ENCODE data around the gene RTP3. TPM values are rescaled to one million over a fixed set of nuclear protein-coding genes. Genes with fewer than 3 reads are reported as not detected.

The RTP3 gene
- total RNA-seq, 2 experiments from 2014 or later = 0.74 to 1.3 TPM

DNA sequence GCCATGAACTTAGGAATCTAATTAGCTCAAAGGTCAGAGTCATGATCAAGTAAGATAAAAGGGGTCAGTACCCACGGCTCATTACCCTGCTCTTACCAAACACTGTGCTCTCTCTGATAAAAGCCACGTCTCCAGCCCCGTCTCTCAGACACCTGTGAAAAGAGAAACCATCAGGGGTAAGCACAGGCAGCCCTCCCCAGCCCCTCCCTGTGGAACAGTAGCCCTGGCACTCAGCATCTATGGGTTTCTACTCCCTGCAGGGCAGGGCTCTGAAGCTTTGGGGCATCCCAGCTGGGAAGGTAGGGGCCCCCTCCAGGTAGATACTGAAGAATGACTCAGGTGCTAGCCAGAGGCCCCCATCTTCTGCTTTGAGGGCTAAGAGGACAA, 43.6 kb upstream of the RTP3 start:
- no TSS peak for BruUV-seq (replicated peaks)
- intact Hi-C loops (cut with micrococcal nuclease; ENCODE audit: unreplicated experiment) = no loop called here
- no peak overlapping the region for H3K4me3 ChIP-seq (ENCODE audit: low read depth, low read length, poor library complexity, severe bottlenecking)
- H3K9me3 ChIP-seq (ENCODE audit: low read length) = no peaks in the 10 kb centered on the region
- CTCF ChIA-PET (ENCODE audit: unreplicated experiment) = no interaction called here
- H3K4me2 ChIP-seq (ENCODE audit: low read length) = no peak overlapping the region
- H3K4me1 ChIP-seq (ENCODE audit: insufficient read depth, low read length, poor library complexity, severe bottlenecking) = no peaks in the 10 kb centered on the region
- H4K20me1 ChIP-seq (ENCODE audit: insufficient read depth, low read length) = no peaks in the 10 kb centered on the region
- no peak overlapping the region for H3K27ac ChIP-seq (ENCODE audit: low read depth, low read length, poor library complexity, severe bottlenecking)
- POLR2A ChIA-PET = interaction anchor here (0.6 to 0.7 kb wide), 2 partner anchors 37 to 91 kb away, joined by 3 to 4 read pairs; no protein-coding TSS in a partner anchor
- H2AFZ ChIP-seq (ENCODE audit: low read length) = no peak overlapping the region
- no peak for DNase-seq (ENCODE audit: low spot score)
- TF ChIP-seq EZH2phosphoT487 (IDR thresholded peaks at IDR 0.05; ENCODE audit: borderline replicate concordance, low read depth, low read length) (no peak), CTCF (conservative IDR thresholded peaks at IDR 0.05; ENCODE audit: low read length) (no peak)
- H3K36me3 ChIP-seq (ENCODE audit: insufficient read depth, low read length) = no peaks in the 10 kb centered on the region
- no peaks in the 10 kb centered on the region for H3K9me2 ChIP-seq (ENCODE audit: insufficient read depth, low read length)
- no peaks in the 10 kb centered on the region for H3K79me2 ChIP-seq (ENCODE audit: insufficient read depth, low read depth, low read length)

DNA sequence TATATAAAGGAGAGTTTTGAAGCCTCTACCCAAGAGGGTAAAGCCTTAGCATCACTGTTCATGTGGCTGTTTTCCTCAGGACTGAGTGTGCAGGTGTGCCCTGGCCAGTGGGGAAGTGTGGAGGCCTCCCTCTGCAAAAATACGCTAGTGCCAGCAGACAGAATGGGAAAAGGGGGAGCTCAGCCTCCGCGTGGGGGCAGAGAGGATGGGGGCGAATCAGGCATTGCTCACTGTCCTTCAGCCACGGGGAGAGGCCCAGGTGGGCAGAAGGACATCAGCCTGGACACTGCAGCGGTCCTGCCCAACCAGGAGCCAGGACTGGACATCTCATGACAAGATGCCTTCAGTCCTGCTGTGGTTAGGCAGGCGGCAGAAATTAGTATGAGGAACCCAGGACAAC, 43.2 kb upstream of the RTP3 start:
- H4K20me1 ChIP-seq (ENCODE audit: insufficient read depth, low read length) = no peaks in the 10 kb centered on the region
- no peak overlapping the region for H3K4me2 ChIP-seq (ENCODE audit: low read length)
- no peaks in the 10 kb centered on the region for H3K79me2 ChIP-seq (ENCODE audit: insufficient read depth, low read depth, low read length)
- CTCF ChIA-PET (ENCODE audit: unreplicated experiment) = no interaction called here
- intact Hi-C loops (cut with micrococcal nuclease; ENCODE audit: unreplicated experiment) = no loop called here
- no TSS peak for BruUV-seq (replicated peaks)
- POLR2A ChIA-PET = interaction anchor here (0.6 to 0.7 kb wide), 2 partner anchors 36 to 91 kb away, joined by 3 to 4 read pairs; no protein-coding TSS in a partner anchor
- H2AFZ ChIP-seq (ENCODE audit: low read length) = no peak overlapping the region
- H3K36me3 ChIP-seq (ENCODE audit: insufficient read depth, low read length) = no peaks in the 10 kb centered on the region
- no peak overlapping the region for H3K4me3 ChIP-seq (ENCODE audit: low read depth, low read length, poor library complexity, severe bottlenecking)
- TF ChIP-seq EZH2phosphoT487 (IDR thresholded peaks at IDR 0.05; ENCODE audit: borderline replicate concordance, low read depth, low read length) (no peak), CTCF (conservative IDR thresholded peaks at IDR 0.05; ENCODE audit: low read length) (no peak)
- no peaks in the 10 kb centered on the region for H3K9me3 ChIP-seq (ENCODE audit: low read length)
- no peak for DNase-seq (ENCODE audit: low spot score)
- H3K4me1 ChIP-seq (ENCODE audit: insufficient read depth, low read length, poor library complexity, severe bottlenecking) = no peaks in the 10 kb centered on the region
- H3K9me2 ChIP-seq (ENCODE audit: insufficient read depth, low read length) = no peaks in the 10 kb centered on the region
- no peak overlapping the region for H3K27ac ChIP-seq (ENCODE audit: low read depth, low read length, poor library complexity, severe bottlenecking)

GRCh38 chr3:46455231-46456115, 42.3 kb upstream of the RTP3 start:
- no peaks in the 10 kb centered on the region for H4K20me1 ChIP-seq (ENCODE audit: insufficient read depth, low read length)
- no peaks in the 10 kb centered on the region for H3K36me3 ChIP-seq (ENCODE audit: insufficient read depth, low read length)
- H3K9me2 ChIP-seq (ENCODE audit: insufficient read depth, low read length) = no peaks in the 10 kb centered on the region
- no peak overlapping the region for H3K27ac ChIP-seq (ENCODE audit: low read depth, low read length, poor library complexity, severe bottlenecking)
- H3K4me1 ChIP-seq (ENCODE audit: insufficient read depth, low read length, poor library complexity, severe bottlenecking) = no peaks in the 10 kb centered on the region
- H3K4me3 ChIP-seq (ENCODE audit: low read depth, low read length, poor library complexity, severe bottlenecking) = no peak overlapping the region
- no peak for DNase-seq (ENCODE audit: low spot score)
- no peaks in the 10 kb centered on the region for H3K9me3 ChIP-seq (ENCODE audit: low read length)
- intact Hi-C loops (cut with micrococcal nuclease; ENCODE audit: unreplicated experiment) = no loop called here
- no TSS peak for BruUV-seq (replicated peaks)
- no peaks in the 10 kb centered on the region for H3K79me2 ChIP-seq (ENCODE audit: insufficient read depth, low read depth, low read length)
- no peak overlapping the region for H3K4me2 ChIP-seq (ENCODE audit: low read length)
- ChIA-PET POLR2A (no interaction called here), CTCF (ENCODE audit: unreplicated experiment) (interaction anchor here (0.7 kb wide), 1 partner anchor 15 kb away, joined by 3 read pairs; no protein-coding TSS in a partner anchor)
- no peak overlapping the region for H2AFZ ChIP-seq (ENCODE audit: low read length)
- TF ChIP-seq EZH2phosphoT487 (IDR thresholded peaks at IDR 0.05; ENCODE audit: borderline replicate concordance, low read depth, low read length) (no peak), CTCF (conservative IDR thresholded peaks at IDR 0.05; ENCODE audit: low read length) (no peak)

Data from OCI-LY7 (cell line).